GM12878 (cell line): Measurements from ENCODE around the gene SFXN4. TPM values are rescaled to one million over a fixed set of nuclear protein-coding genes. Genes with fewer than 3 reads are reported as not detected.

Source experiments
- ZNF687 ChIP-seq: fragments of 450-650 bp; IDR thresholded peaks from 2 replicates; pipeline ENCODE4 v1.6.1; 2017; ENCODE audit warnings: mild to moderate bottlenecking, moderate library complexity
- polyA plus RNA-seq, 11 experiments: library from polyadenylated mRNA; depleted of rRNA in 4 of 11; unstranded in 6 of 11; stranded (reverse) in 5 of 11; fragments of >200 nt; fragmentation: Nextera tagmentation in 4 of 11; fragmentation: Illumina TruSeq in 1 of 11; extraction: Ambion mirVana in 4 of 11; extraction: Trizol in 1 of 11; gene quantifications; 1 replicate in 1 of 11; 2 replicates in 10 of 11; pipeline versions ENCODE4 v1.2.1 to v1.2.3, GENCODE V29; 2011 to 2016; ENCODE audit warnings: inconsistent platforms in 2 of 11, missing spikeins in 2 of 11, low read depth in 1 of 11
- total RNA-seq, 4 experiments: library from RNA; depleted of rRNA in 3 of 4; stranded (reverse); fragments of >200 nt in 3 of 4; fragmentation: Illumina TruSeq in 1 of 4; extraction: Trizol in 1 of 4; gene quantifications; 2 replicates each; pipeline versions ENCODE4 v1.2.1 to v1.2.3, GENCODE V29; 2013 to 2021
- TF ChIP-seq, protein P1 (sequence below): fragments of 450-650 bp; IDR thresholded peaks from 2 replicates; pipeline ENCODE4 v1.6.1; 2016; ENCODE audit warnings: mild to moderate bottlenecking, moderate library complexity, borderline replicate concordance

Gene SFXN4
- total and polyA plus RNA-seq, 10 of the 15 experiments (the other 5 are each of a cell fraction or from before 2014, with no cell fraction given), result 40.7 to 111 (median 48.8) TPM

DNA sequence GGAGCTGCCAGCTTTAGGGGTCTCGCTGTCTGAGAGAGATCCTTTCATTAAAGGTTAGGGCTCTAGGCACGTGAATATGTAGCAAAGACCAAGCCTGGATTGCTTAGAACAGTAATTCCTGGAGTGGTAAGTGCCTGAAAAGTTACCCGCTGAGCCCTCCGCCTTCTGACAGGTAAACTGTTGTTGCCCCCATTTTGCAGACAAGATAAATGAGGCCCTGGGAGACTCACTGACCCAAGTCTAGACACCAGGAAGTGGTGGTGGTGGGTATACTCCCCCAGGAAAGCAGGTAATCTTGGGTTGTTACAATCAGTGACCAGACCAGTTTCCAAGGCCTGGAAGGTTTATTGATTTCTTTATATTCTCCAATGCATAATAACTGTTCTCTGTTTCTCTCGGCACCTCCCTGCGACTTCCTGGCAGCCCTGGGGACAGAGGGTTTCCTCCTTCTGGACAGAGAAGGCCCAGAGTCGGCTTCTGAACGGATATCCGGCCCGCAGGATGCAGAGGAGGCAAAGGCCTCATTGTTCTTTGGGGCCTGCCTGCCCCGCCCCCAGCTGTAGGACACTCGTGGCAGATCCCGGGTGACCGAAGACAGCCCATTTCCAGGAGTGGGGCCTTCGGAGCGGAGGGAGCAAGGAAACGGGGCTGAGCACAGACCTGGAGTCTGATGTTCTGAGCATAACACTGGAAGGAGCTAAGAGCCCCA is 40.5 kb upstream of the SFXN4 start (continued):
- TF ChIP-seq, protein P1, sequence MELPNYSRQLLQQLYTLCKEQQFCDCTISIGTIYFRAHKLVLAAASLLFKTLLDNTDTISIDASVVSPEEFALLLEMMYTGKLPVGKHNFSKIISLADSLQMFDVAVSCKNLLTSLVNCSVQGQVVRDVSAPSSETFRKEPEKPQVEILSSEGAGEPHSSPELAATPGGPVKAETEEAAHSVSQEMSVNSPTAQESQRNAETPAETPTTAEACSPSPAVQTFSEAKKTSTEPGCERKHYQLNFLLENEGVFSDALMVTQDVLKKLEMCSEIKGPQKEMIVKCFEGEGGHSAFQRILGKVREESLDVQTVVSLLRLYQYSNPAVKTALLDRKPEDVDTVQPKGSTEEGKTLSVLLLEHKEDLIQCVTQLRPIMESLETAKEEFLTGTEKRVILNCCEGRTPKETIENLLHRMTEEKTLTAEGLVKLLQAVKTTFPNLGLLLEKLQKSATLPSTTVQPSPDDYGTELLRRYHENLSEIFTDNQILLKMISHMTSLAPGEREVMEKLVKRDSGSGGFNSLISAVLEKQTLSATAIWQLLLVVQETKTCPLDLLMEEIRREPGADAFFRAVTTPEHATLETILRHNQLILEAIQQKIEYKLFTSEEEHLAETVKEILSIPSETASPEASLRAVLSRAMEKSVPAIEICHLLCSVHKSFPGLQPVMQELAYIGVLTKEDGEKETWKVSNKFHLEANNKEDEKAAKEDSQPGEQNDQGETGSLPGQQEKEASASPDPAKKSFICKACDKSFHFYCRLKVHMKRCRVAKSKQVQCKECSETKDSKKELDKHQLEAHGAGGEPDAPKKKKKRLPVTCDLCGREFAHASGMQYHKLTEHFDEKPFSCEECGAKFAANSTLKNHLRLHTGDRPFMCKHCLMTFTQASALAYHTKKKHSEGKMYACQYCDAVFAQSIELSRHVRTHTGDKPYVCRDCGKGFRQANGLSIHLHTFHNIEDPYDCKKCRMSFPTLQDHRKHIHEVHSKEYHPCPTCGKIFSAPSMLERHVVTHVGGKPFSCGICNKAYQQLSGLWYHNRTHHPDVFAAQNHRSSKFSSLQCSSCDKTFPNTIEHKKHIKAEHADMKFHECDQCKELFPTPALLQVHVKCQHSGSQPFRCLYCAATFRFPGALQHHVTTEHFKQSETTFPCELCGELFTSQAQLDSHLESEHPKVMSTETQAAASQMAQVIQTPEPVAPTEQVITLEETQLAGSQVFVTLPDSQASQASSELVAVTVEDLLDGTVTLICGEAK, result peak; percentile 76
- TF ChIP-seq ZNF687, result peak; percentile 15; the same call in 1 of the 2 replicates
